BJ (cell line): ENCODE measurements around the gene KRT1. TPM values are rescaled to one million over a fixed set of nuclear protein-coding genes. Genes with fewer than 3 reads are reported as not detected.

Experiments used
- CTCF ChIA-PET: fragments of 350-600 bp; formaldehyde crosslinking; extraction: SDS; loops from one replicate; lab custom pipeline; 2021; ENCODE audit warnings: antibody characterized with exemption, inconsistent platforms; lab: Yijun Ruan, JAX
- POLR2A ChIA-PET: fragments of 300-600 bp; sonication (Branson Sonifier 250); formaldehyde crosslinking; extraction: SDS; loops from one replicate; lab custom pipeline; 2021; ENCODE audit warnings: antibody characterized with exemption; lab: Charles Lee
- DNase-seq: peaks from one replicate; pipeline ENCODE4 v3.0.0-alpha.2; 2011; ENCODE audit warnings: low read depth
- H3K27me3 ChIP-seq: 2 replicates; pipeline ENCODE4 v1.6.0; 2011; ENCODE audit warnings: low read length; ENCODE audit not compliant: control insufficient read depth, insufficient read depth
- H3K36me3 ChIP-seq: 2 replicates; pipeline ENCODE4 v1.5.1; 2011; ENCODE audit warnings: low read length; ENCODE audit not compliant: control insufficient read depth, insufficient read depth
- H3K4me3 ChIP-seq: 2 replicates; pipeline ENCODE4 v1.5.1; 2011; ENCODE audit warnings: low read depth, mild to moderate bottlenecking, control low read depth, low read length
- CTCF ChIP-seq: IDR thresholded peaks from 2 replicates; pipeline ENCODE4 v1.5.1; 2011; ENCODE audit warnings: low read depth, mild to moderate bottlenecking, control low read depth, inconsistent platforms, low read length, moderate library complexity; ENCODE audit not compliant: insufficient read depth
- polyA plus RNA-seq: library from polyadenylated mRNA; depleted of rRNA; stranded (reverse); fragments of >200 nt; gene quantifications from 2 replicates; pipeline ENCODE4 v1.2.3, GENCODE V29; 2011

Gene KRT1
- polyA plus RNA-seq, 1 experiment = not detected

- no peak for DNase-seq
- Histone ChIP-seq H3K36me3 (no peaks in the 10 kb centered on the region), H3K27me3 (peaks cover 15% of the 10 kb centered on the region), H3K4me3 (no peak overlapping the region)
- no peak for TF ChIP-seq CTCF
- POLR2A ChIA-PET = no interaction called here
- CTCF ChIA-PET = no interaction called here
These were observed 36.2 kb downstream of the KRT1 start for GRCh38 chr12:52644078-52644415.

GRCh38 chr12:52643233-52644077 lies 36.8 kb downstream of the KRT1 start:
- CTCF ChIA-PET = interaction anchor here (1.2 kb wide), 1 partner anchor 20 kb away, joined by 3 read pairs; no protein-coding TSS in a partner anchor
- TF ChIP-seq CTCF = no peak
- H3K27me3 ChIP-seq = peaks cover 15% of the 10 kb centered on the region
- POLR2A ChIA-PET = no interaction called here
- DNase-seq = no peak
- no peaks in the 10 kb centered on the region for H3K36me3 ChIP-seq
- no peak overlapping the region for H3K4me3 ChIP-seq

DNA sequence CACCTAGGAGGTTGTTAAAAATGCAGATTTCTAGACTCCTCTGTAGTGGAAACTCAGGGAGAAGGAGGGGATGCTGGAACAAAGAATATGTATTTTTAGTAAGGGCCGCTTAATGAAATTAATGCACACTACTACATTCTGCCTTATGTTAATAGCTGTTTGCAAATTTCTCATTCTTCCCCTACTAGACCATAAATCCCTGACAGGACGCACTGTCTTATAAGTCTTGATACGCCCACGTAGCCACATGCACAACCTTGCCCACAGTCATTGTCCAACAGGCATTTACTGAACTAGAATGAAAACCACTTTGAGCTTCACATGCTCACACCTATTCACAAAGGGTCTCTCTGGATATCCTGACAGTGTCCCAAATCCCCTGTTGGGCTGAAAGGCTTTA lies 38.7 kb downstream of the KRT1 start:
- POLR2A ChIA-PET = no interaction called here
- CTCF ChIA-PET = interaction anchor here (1.1 kb wide), 1 partner anchor 13 kb away, joined by 3 read pairs; no protein-coding TSS in a partner anchor
- DNase-seq = no peak
- no peak for TF ChIP-seq CTCF
- Histone ChIP-seq H3K36me3 (no peaks in the 10 kb centered on the region), H3K4me3 (no peak overlapping the region), H3K27me3 (peaks cover 15% of the 10 kb centered on the region)

DNA sequence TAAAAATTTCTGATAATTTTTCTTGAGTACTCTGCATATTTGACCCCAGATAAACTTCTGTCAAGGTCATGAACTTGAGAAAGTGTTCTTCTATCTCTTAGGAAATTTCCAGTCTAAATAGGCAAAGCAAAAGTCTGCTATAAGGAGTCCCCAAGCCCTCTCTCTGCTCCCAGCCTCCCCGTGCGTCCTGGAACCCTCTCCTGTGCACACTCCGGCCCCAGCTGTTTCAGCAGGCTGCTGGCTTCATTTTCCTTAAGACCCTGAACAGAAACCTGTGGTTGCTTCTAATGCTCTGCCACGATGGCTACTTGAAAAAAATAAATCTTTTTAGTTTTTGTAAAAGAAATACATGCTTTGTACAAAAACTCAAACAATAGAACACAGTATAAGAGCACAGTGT lies 42.9 kb downstream of the KRT1 start:
- CTCF ChIA-PET = no interaction called here
- POLR2A ChIA-PET = no interaction called here
- Histone ChIP-seq H3K27me3 (peaks cover 11% of the 10 kb centered on the region), H3K4me3 (no peak overlapping the region), H3K36me3 (no peaks in the 10 kb centered on the region)
- no peak for TF ChIP-seq CTCF
- no peak for DNase-seq

- ChIA-PET CTCF (no interaction called here), POLR2A (no interaction called here)
- DNase-seq = no peak
- Histone ChIP-seq H3K27me3 (peaks cover 10% of the 10 kb centered on the region), H3K36me3 (no peaks in the 10 kb centered on the region), H3K4me3 (no peak overlapping the region)
- TF ChIP-seq CTCF = no peak
These were observed 43.5 kb downstream of the KRT1 start for GRCh38 chr12:52636592-52637258.
